ENCODE results near the gene SPRR4.

Gene SPRR4

GRCh38 chr1:152962876-152963415 is 7.5 kb upstream of the SPRR4 start:
- H3K4me3 ChIP-seq (replicated peaks in 1 of 2; ENCODE audit: low read depth in 2 of 2, low read length in 2 of 2) = no peak overlapping the region
- TF ChIP-seq, protein P1, sequence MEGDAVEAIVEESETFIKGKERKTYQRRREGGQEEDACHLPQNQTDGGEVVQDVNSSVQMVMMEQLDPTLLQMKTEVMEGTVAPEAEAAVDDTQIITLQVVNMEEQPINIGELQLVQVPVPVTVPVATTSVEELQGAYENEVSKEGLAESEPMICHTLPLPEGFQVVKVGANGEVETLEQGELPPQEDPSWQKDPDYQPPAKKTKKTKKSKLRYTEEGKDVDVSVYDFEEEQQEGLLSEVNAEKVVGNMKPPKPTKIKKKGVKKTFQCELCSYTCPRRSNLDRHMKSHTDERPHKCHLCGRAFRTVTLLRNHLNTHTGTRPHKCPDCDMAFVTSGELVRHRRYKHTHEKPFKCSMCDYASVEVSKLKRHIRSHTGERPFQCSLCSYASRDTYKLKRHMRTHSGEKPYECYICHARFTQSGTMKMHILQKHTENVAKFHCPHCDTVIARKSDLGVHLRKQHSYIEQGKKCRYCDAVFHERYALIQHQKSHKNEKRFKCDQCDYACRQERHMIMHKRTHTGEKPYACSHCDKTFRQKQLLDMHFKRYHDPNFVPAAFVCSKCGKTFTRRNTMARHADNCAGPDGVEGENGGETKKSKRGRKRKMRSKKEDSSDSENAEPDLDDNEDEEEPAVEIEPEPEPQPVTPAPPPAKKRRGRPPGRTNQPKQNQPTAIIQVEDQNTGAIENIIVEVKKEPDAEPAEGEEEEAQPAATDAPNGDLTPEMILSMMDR (IDR thresholded peaks at IDR 0.05; ENCODE audit: low read depth, low read length) = no peak
- DNase-seq (ENCODE audit: low read depth in 2 of 2) = no peak

DNA sequence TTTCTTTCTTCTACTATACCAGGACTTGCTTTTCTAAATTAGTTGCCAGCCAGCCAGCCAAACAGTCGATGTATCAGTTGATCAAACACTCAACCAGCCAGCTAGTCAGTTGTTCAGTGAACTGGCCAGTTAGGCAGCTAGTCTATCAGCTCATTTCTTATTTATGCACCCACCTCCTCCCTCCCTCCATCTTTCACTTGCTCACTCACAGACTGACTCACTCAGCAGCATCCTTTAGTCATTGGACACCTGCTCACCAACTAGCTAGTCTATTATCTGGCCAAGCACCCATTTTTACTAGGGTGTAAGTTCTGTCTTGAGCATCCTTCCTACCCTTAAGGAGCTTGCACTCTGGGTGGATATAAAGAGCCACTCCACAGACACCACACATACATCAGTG is 5.9 kb upstream of the SPRR4 start:
- no peak overlapping the region for H3K4me3 ChIP-seq (replicated peaks in 1 of 2; ENCODE audit: low read depth in 2 of 2, low read length in 2 of 2)
- TF ChIP-seq, protein P1 (IDR thresholded peaks at IDR 0.05; ENCODE audit: low read depth, low read length) = no peak
- no peak for DNase-seq (ENCODE audit: low read depth in 2 of 2)

GRCh38 chr1:152965853-152966252 is 4.6 kb upstream of the SPRR4 start:
- no peak overlapping the region for H3K4me3 ChIP-seq (replicated peaks in 1 of 2; ENCODE audit: low read depth in 2 of 2, low read length in 2 of 2)
- TF ChIP-seq, protein P1 (IDR thresholded peaks at IDR 0.05; ENCODE audit: low read depth, low read length) = no peak

GRCh38 chr1:152967201-152967600 is 3.2 kb upstream of the SPRR4 start:
- TF ChIP-seq, protein P1 (IDR thresholded peaks at IDR 0.05; ENCODE audit: low read depth, low read length) = no peak
- H3K4me3 ChIP-seq (replicated peaks in 1 of 2; ENCODE audit: low read depth in 2 of 2, low read length in 2 of 2) = no peak overlapping the region
- DNase-seq (ENCODE audit: low read depth in 2 of 2) = no peak

More at GRCh38 chr1:152965853-152966252, 4.6 kb upstream of the SPRR4 start:
- DNase-seq (ENCODE audit: low read depth in 2 of 2) = no peak

GRCh38 chr1:152968248-152968647 is 2.2 kb upstream of the SPRR4 start:
- H3K4me3 ChIP-seq (replicated peaks in 1 of 2; ENCODE audit: low read depth in 2 of 2, low read length in 2 of 2) = no peak overlapping the region
- TF ChIP-seq, protein P1 (IDR thresholded peaks at IDR 0.05; ENCODE audit: low read depth, low read length) = no peak
- no peak for DNase-seq (ENCODE audit: low read depth in 2 of 2)

- TF ChIP-seq, protein P1 (IDR thresholded peaks at IDR 0.05; ENCODE audit: low read depth, low read length) = no peak
- H3K4me3 ChIP-seq (replicated peaks in 1 of 2; ENCODE audit: low read depth in 2 of 2, low read length in 2 of 2) = no peak overlapping the region
- DNase-seq (ENCODE audit: low read depth in 2 of 2) = no peak
These were observed 1.4 kb upstream of the SPRR4 start for GRCh38 chr1:152969036-152969435.

Data from cardiac fibroblast (primary cell).